ENCODE results near the gene DUT.

GRCh38 chr15:48360841-48361240 is 29.6 kb downstream of the DUT start:
- TF ChIP-seq CTCF (conservative IDR thresholded peaks at IDR 0.05; ENCODE audit: low read depth, low read length) (no peak), EZH2 (IDR thresholded peaks at IDR 0.05; ENCODE audit: low read length, unreplicated experiment) (no peak)
